ENCODE measurements around the gene REV3L.
"Not testable (repeated sequence)": the region's sequence is repeated elsewhere in the genome, so short reads cannot be mapped to it uniquely, and the experiment has no call there.

REV3L gene, protein sequence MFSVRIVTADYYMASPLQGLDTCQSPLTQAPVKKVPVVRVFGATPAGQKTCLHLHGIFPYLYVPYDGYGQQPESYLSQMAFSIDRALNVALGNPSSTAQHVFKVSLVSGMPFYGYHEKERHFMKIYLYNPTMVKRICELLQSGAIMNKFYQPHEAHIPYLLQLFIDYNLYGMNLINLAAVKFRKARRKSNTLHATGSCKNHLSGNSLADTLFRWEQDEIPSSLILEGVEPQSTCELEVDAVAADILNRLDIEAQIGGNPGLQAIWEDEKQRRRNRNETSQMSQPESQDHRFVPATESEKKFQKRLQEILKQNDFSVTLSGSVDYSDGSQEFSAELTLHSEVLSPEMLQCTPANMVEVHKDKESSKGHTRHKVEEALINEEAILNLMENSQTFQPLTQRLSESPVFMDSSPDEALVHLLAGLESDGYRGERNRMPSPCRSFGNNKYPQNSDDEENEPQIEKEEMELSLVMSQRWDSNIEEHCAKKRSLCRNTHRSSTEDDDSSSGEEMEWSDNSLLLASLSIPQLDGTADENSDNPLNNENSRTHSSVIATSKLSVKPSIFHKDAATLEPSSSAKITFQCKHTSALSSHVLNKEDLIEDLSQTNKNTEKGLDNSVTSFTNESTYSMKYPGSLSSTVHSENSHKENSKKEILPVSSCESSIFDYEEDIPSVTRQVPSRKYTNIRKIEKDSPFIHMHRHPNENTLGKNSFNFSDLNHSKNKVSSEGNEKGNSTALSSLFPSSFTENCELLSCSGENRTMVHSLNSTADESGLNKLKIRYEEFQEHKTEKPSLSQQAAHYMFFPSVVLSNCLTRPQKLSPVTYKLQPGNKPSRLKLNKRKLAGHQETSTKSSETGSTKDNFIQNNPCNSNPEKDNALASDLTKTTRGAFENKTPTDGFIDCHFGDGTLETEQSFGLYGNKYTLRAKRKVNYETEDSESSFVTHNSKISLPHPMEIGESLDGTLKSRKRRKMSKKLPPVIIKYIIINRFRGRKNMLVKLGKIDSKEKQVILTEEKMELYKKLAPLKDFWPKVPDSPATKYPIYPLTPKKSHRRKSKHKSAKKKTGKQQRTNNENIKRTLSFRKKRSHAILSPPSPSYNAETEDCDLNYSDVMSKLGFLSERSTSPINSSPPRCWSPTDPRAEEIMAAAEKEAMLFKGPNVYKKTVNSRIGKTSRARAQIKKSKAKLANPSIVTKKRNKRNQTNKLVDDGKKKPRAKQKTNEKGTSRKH (N-terminal part only)

DNA sequence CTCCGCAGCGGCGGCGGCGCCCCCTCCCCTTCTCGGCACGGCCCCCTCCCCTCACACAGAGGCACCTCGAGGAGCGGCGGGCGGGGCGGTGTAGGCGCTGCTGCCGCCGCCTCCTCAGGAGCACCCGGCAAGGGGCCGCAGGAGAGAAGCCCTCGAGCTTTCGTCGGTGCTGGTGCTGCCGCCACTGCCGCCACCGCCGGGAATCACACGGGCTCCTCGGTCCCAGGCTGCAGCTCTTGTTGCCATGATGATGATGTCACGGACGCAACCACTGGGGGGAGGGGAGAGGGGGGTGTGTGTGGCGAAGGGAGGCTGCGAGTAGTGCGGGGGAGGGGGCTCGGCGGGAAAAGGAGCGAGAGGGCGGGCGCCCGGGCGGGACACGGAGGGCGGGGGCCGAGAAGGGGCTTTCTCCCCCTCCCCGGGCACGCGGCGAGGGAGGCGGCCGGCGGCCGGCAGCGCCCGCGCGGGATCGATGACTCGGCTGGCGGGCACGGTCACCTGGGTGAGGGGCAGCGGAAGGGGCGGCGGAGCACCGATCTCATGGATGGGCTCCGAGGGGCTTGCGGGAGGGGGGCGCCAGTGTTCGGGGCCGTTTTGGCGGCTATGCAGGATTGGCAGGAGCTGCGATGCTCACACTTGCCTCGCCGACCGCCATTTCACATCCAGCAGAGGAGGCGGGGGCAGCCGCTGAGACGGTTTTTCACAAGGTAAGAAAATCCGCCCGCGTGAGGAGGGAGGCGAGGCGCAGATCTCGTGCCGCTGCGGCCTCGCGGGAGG, at the start of gene REV3L:
REV3L (minus strand) TSS at position 260 of the 777 bp plus-strand sequence. CDS start 330 bp downstream, outside the sequence.
- peak; percentile 85 for DNase-seq (ENCODE audit: low spot score)

DNA sequence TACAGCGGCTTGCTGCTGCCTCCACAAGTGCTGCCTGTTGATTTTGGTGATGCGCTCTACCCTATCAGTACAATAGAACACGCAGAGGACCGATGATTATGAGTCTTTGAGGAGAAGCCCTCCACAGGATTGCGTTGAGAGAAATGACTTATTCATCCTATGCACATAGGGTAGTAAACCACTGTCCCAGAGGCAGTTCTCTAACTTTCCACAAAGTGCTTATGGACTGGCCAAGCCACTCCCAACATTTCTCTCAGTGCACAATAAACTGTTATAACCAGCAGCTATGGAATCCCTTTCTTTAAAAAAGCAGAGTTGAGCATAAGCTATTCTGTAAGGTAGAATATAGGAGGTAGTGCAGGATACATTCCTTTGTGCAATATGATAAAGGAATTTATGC, 48.2 kb upstream of the REV3L start:
- DNase-seq (ENCODE audit: low spot score), result no peak

DNA sequence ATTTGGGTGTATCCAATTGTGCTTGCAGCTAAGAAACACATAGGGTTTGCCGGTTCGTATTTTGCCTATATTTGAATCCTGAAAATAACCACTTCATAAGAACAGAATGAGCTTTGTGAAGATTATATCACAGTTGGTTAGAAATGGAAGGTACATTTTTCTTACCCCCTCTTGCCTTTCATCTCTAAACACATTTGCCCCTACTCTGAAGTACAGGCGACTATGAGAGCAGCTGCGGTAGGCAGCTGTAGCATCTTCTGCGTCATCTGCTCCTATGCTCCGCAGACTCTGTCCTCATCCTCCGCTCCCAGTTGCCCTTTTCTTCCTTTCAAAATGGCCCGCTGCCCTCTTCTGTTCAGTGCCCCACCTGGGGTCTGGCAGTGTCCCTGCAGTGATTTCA, 47.6 kb upstream of the REV3L start:
- DNase-seq (ENCODE audit: low spot score), result no peak

DNA sequence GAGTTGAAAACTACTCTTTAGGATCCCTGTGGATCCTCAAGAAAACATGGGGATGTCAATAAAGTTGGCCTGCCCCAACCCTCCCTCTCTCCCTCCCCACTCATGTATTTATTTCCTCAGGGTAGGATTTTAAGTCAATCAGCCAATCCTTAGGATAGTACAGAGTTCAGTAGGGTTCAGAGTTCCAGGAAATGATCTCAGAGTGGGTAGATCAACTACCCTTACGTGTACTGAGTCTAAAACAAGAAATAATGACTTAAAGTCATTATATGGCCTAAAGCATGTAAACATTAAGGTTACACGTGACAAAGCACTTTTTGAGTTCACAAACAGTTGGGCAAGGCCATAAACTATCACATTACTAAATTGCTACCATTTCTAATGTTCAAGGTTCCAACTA, 47.2 kb upstream of the REV3L start:
- peak; percentile 15 for DNase-seq (ENCODE audit: low spot score)

DNA sequence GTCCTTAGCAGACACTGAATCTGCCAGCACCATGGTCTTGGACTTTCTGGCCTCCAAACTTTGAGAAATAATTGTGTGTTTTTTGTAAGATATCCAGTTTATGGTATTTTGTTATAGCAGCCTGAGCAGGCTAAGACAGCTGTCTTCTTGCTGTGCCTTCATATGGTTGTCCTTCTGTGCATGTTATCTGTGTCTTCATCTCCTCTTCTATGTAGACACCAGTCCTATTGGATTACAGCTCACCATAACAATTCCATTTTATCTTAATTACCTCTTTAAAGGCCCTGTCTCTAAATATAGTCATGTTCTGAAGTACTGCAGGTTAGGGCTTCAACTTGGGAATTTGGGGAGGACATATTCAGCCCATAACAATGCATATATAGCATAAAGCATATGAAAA, 44.3 kb upstream of the REV3L start:
- no peak for DNase-seq (ENCODE audit: low spot score)

DNA sequence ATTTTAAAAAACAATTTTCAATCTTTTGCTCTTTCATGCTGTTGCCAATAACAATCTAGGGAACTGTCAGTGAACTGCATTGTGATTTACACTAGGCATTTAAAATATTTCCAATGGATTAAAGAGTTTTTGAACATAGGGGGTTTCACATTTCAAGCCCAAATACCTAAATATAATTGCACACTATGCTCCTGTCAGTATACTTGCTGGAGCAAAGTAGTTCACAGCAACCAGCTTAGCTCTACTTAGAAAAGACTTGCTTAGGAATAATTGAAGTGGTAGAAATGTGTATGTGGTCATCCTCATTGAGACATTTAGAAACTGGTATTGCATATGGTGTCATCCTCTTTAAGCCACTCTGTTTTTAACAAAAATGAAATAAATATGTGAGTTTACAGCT, 41.7 kb upstream of the REV3L start:
- DNase-seq (ENCODE audit: low spot score), result no peak

DNA sequence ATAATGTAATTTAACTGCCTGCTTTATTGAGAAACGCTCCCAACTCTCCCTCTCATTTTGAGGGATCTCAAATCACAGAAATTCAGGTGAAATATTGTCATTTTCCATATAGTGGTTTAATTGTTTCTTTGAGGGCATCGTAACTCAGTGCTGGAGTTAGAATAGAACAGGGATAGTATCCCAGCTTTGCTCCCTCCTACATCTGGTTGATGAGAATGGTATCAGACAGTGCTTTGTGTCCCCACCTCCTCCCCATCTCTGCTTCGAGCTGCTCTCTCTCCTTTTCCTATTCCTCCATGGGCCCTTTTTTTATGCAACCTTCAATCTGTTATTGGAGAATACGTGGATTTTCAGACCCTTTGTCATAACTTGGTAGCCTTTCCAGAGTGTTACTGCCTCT, 41.2 kb upstream of the REV3L start:
- no peak for DNase-seq (ENCODE audit: low spot score)

DNA sequence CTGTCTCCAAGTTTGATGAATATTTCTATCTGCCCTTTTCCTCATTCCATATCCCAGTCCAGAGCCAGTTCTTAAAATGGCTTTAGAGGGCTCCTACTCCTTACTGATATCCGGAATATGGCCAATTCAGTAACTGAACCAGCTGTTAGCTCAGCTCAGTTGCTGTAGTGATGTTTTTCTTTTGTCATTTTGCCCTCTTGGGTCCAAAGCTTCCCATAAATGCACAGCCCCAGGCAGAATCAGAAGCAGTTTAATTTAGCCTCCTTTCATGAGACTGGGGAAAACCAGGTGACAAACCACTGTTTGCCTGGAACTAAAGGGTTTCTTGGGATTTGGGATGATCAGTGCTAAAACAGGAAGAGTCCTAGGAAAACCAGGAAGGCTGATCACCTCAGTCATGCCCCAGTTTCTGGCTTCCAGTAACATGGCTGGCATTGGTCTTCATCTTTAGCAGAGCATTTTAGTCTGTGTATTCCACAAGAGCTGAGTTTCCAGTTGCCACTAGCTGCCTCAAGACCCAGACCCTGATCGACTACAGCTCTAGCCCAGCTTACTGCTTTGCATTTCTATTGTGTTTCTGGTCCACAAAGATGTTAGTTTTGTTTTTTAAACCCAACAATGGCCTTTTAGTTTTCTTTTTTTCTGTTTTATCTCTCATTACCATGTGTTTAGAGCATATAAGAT, 40.6 kb upstream of the REV3L start:
- no peak for DNase-seq (ENCODE audit: low spot score)

DNA sequence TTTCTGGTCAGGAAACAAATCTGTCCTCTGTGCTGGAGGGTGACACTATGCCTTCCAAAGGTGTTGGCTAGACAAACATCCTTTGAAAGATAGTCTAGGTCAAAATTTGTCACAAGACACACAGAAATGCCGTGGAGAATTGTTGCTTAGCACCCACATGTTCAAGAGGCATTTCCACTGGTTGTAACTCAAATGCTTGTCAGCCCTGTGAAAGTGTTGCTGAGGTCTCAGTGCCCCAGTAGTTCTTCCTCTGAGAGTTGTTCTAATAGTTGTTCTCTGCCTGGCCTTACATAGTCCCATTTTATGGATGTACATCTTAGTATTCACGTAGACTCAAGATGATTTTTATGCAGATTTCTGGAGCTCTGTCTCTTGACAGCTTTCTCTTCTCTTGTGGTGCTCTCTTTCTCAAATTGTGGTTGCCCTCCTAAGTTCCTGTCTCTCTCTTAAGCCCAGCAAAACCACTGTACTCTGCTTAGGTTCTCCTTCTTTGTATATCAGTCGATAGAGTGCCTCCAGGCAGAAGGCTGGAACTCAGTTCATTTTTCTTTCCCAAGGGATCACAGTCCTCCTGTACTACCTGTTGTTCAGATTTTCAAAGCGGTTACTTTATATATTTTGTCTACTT, 39.5 kb upstream of the REV3L start:
- no peak for DNase-seq (ENCODE audit: low spot score)

DNA sequence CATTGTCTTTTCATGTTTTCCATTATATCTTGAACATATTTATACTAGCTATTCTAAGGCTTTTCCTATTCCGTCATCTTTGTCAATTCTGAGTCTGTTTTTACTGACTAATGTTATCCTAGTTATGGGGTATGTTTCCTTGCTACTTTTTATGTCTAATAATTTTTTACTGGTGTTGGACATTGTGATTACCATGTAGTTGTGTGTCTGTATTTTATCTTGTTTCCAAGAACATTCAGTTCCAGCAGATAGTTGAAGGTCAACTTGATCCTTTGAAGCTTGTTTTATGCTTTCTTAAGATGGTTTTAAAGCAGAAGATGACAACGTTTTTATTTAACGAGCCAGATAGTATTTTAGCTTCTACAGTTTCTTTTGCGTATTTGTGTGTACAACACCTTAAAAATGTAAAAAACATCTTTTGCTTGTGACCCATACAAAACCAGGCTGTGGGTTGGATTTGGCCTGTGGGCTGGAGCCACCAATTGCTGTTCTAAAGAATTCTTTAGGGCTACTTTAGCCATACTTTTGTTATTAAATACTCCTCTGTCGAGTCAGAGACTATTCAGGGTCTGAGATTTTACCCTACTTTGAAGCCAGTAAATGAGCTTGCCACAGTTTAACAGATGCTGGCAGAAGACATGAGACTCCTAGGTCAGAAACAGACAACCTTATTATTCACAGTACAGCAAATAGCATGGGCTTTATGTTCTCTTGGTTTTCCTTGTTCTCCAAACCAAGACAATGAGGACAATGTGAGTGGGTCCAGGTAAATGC, 38.7 kb upstream of the REV3L start:
- no peak for DNase-seq (ENCODE audit: low spot score)

DNA sequence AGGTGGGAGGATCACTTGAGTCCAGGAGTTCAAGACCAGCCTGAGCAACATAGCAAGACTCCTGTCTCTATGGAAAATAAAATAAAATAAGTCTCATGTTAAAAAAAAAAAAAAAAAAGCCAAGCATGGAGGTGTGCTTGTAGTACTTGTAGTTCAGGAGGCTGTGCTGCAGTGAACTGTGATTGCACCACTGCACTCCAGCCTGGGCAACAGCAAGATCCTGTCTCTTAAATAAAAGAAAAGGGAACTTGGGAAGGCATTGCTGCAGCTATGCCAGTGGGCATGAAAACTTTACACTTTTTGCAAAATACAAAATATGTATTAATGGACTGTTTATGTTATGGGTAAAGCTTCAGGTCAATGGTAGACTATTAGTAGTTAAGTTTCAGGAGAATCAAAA, 37.5 kb upstream of the REV3L start:
- no peak for DNase-seq (ENCODE audit: low spot score)

DNA sequence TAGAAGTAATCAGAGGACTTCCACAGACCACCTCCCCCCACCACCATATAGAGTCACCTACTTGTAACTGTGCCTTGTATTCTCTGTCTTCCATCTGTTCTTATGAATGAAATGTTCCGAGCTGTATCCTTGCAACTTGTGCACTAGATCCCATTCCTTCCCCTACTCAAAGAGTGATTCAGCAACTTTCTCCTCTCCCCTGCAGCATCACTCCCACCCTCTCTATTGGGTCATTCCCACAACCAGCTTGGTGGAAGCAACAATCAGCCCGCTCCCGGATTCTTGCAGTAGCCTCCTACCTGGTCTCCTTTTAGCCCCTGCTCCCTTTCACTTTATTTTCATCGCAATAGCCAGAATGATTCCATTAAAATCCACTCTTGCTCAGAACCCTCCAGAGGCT, 34.9 kb upstream of the REV3L start:
- no peak for DNase-seq (ENCODE audit: low spot score)

DNA sequence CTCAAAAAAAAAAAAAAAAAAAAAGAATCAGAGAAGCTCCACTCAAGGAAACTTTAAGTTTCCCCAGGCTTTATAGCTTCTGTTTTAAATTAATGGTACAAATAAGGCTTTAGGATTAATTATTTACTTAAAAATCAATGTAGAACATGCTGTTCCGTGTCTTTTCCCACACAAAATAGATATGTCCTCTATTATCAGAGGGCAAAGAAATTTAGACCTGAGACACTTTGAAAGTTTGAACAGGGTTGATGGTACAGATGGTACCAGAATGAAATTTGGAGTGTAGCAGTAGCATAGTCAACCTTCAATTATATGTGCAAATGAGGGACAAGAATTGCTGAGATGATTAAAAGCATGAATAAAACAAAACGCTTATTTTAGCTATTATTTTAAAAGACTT, 32.2 kb upstream of the REV3L start:
- DNase-seq (ENCODE audit: low spot score), result no peak

DNA sequence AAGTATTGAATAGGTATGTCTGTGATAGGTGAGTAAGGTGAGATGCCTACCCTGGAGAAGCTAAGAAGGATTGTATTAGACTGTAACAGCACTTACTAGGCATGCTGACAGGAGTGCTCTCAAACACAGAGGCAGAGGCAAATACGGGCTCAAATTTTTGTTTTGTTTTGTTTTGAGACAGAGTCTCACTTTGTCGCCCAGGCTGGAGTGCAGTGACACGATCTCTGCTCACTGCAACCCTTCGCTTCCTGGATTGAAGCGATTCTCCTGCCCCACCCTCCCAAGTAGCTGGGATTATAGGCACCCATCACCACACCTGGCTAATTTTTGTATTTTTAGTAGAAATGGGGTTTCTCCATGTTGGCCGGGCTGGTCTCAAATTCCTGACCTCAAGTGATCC, 31.5 kb upstream of the REV3L start:
- DNase-seq (ENCODE audit: low spot score), result not testable (repeated sequence)

DNA sequence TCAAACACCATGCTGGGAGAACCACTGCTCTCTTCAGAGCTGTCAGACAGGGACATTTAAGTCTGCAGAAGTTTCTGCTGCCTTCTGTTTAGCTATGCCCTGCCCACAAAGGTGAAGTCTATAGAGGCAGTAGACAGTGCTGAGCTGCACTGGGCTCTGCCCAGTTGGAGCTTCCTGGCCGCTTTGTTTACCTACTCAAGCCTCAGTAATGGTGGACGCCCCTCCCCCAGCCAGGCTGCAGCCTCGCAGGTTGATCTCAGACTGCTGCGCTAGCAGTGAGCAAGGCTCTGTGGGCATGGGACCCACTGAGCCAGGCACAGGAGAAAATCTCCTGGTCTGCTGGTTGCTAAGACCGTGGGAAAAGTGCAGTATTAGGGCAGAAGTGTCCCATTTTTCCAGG, 24.2 kb upstream of the REV3L start:
- not testable (repeated sequence) for DNase-seq (ENCODE audit: low spot score)

DNA sequence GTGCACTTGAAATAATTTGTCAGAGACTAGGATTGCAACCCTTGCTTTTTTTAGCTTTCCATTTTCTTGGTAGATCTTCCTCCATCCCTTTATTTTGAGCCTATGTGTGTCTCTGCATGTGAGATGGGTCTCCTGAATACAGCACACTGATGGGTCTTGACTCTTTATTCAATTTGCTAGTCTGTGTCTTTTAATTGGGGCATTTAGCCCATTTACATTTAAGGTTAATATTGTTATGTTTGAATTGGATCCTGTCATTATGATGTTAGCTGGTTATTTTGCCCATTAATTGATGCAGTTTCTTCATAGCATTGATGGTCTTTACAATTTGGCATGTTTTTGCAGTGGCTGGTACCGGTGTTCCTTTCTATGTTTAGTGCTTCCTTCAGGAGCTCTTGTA, 22.5 kb upstream of the REV3L start:
- not testable (repeated sequence) for DNase-seq (ENCODE audit: low spot score)

DNA sequence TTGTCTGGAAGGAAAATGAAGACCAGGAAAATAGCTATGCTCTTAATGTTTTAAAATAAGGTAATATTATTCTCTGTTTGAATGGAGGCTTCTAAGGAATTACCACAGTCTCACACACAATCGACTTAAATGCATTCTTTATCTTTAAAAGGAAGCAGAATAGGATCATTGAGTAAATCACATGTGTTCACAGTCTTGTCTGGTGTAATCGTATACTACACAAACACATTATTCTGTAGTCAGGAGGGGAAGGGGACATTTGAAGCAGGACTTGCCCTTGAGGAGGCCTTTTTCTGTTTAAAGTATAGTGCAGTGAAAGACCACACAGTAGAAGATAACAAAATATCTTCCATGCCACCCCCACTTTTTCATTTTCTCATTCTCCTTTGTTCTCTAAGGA, 20.6 kb upstream of the REV3L start:
- DNase-seq (ENCODE audit: low spot score), result no peak

DNA sequence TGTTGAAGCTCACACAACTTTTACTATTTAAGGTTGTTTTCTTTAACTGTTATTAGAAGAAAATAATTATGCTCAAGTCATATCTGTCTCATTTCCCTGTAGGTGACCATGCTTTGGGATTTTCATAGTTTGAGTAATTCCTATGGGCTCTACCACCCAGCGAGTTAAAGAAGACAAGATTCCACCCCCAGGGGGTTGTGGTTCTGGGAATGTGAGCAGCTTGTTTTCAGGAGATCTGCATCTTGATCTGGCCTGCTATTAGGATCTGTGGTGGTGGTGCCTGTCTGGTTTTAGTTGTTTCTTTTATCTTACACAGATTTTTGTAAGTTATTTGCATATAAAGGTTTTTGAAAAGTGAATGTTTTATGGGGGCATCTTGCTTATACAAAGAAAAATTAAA, 20.2 kb upstream of the REV3L start:
- DNase-seq (ENCODE audit: low spot score), result no peak

DNA sequence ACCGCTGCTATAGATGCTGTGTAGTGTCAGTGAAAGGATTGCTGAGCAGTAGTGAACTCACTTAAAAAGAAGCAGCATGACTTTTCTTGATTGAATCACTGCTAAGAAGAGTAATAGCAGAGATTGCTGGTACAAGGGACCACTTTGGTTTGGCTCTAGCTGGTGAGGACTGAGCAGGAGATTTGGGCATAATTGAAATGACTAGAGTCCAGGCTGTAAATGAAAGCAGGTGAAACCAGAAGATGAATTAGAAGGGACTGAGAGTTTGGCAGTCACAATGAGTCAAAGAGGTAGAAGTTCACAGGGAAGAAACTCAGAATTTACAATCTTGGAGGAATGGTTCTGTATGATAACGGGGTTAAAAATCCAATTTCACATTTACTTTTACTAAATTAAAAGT, 19.1 kb upstream of the REV3L start:
- no peak for DNase-seq (ENCODE audit: low spot score)

DNA sequence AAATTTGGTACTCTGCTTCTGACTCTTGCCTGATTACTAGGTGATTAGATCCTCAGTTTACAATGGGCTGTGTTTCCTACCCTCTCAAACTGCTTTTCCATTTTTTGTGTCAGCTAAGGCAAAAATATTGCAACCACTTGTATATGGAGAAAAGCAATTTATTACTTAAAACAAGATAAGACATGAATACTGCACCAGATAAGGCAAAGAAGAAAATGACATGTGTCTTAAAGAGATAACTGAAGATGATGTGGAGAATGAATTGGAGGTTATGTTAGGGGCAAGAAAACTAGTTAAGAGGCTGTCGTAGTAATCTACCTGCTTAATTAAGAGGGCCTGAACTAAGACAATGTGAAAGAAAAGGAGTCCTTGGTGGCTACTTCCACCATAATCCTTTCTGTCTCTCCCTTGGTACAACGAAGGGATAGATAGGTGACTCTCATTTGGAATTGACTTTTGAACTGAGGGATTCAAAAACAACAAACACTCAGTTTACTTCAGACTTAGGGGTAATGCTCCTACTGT, 16.3 kb upstream of the REV3L start:
- no peak for DNase-seq (ENCODE audit: low spot score)

Measured in HuH-7 (cell line).